ENCODE measurements around the gene FAF2. TPM values are rescaled to one million over a fixed set of nuclear protein-coding genes. Genes with fewer than 3 reads are reported as not detected.

FAF2 gene
- total RNA-seq, 1 experiment from 2014 or later, result 59.7 TPM

DNA sequence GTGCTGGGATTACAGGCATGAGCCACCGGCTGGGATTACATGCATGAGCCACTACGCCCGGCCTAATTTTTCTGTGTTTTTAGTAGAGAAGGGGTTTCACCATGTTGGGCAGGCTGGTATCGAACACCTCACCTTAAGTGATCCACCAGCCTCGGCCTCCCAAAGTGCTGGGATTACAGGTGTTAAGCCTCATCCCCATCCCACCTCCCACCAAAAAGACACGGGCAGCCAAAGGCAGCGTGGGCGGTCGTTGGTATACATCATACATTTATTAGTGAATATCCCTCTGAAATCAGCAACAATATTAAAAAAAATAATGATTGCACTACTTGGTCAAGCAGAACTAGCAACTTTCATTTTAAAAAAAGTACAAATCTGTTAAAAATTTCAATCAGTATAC lies 78.3 kb downstream of the FAF2 start:
- 0 out of 2 replicates have a peak, but pooled peaks cover 3% of the 10 kb centered on the region for H3K36me3 ChIP-seq (ENCODE audit: low read depth)
- DNase-seq, result no peak
- CTCF ChIA-PET, result no interaction called here
- no peak overlapping the region for H2AFZ ChIP-seq
- no peak overlapping the region for H3K4me2 ChIP-seq
- H4K20me1 ChIP-seq (ENCODE audit: insufficient read depth), result no peaks in the 10 kb centered on the region; the same call in none of the 2 replicates
- no peaks in the 10 kb centered on the region for H3K9me2 ChIP-seq (ENCODE audit: insufficient read depth)
- no peaks in the 10 kb centered on the region for H3K79me2 ChIP-seq (ENCODE audit: low read depth)
- no peak for TF ChIP-seq EZH2 (IDR thresholded peaks at IDR 0.05; ENCODE audit: low read depth)
- TF ChIP-seq, protein P1, sequence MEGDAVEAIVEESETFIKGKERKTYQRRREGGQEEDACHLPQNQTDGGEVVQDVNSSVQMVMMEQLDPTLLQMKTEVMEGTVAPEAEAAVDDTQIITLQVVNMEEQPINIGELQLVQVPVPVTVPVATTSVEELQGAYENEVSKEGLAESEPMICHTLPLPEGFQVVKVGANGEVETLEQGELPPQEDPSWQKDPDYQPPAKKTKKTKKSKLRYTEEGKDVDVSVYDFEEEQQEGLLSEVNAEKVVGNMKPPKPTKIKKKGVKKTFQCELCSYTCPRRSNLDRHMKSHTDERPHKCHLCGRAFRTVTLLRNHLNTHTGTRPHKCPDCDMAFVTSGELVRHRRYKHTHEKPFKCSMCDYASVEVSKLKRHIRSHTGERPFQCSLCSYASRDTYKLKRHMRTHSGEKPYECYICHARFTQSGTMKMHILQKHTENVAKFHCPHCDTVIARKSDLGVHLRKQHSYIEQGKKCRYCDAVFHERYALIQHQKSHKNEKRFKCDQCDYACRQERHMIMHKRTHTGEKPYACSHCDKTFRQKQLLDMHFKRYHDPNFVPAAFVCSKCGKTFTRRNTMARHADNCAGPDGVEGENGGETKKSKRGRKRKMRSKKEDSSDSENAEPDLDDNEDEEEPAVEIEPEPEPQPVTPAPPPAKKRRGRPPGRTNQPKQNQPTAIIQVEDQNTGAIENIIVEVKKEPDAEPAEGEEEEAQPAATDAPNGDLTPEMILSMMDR (conservative IDR thresholded peaks at IDR 0.05), result no peak
- no peak overlapping the region for H3K4me3 ChIP-seq
- intact Hi-C loops (cut with micrococcal nuclease; ENCODE audit: unreplicated experiment), result no loop called here
- no peak overlapping the region for H3K27ac ChIP-seq
- no TSS peak for BruUV-seq (replicated peaks)
- H3F3A ChIP-seq (ENCODE audit: insufficient read depth, low read depth), result peaks cover 12% of the 10 kb centered on the region; the same call in 1 of the 2 replicates
- POLR2A ChIA-PET (ENCODE audit: unreplicated experiment), result no interaction called here
- no peaks in the 10 kb centered on the region for H3K4me1 ChIP-seq (replicated peaks; ENCODE audit: insufficient read depth)
- no peaks in the 10 kb centered on the region for H3K9me3 ChIP-seq (ENCODE audit: insufficient read depth, low read depth)
- no peaks in the 10 kb centered on the region for H3K27me3 ChIP-seq (ENCODE audit: insufficient read depth, low read depth)

DNA sequence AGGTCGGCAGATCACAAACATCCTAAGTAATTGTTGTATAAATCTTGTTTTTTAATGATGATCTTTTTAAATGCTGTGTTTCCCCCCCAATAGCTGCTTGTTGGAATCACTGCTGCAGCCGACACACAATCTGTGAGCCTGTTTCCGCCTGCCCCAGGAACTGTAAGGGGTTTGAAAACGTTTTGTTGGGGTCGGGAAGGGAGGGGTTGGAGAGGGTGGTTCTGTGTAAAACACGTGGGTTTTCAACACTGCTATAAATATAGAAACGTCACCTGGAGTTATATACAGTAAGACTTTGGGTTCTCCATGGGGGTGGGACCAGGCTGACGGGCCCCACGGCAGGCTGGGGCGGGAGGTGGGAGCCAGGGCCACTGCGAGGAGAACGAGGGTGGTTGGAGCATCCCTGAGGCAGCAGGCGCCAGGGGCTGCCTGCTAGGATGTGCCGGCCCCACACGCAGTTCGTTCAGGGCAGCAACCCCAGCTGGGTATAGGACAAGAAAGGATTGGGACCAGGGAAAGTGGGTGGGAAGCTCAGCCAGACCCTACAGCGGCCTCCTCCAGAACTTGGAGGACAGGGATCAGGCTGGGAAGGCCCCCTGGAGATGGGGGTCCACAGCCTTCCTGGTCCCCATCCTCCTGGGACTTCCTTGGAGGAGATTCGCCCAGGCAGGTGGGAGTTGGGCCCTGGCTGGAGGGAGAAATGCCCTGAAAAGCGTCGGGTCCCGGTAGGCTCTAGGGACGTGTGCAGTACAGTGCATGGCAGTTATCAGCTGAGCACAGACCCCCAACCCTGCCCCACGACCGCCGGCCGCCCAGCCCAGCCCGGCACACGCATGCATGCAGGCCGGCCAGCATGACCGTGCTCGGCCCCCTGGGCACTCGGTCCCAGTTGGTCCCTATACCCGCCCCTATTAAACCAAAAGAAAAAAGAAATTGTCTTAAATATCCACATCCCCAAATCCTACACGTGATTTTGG lies 79.3 kb downstream of the FAF2 start:
- Histone ChIP-seq H3F3A (ENCODE audit: insufficient read depth, low read depth) (peaks cover 12% of the 10 kb centered on the region; the same call in 1 of the 2 replicates), H3K4me1 (replicated peaks; ENCODE audit: insufficient read depth) (no peaks in the 10 kb centered on the region), H3K4me2 (no peak overlapping the region), H3K9me2 (ENCODE audit: insufficient read depth) (no peaks in the 10 kb centered on the region), H2AFZ (no peak overlapping the region), H3K27me3 (ENCODE audit: insufficient read depth, low read depth) (no peaks in the 10 kb centered on the region), H3K4me3 (no peak overlapping the region), H3K9me3 (ENCODE audit: insufficient read depth, low read depth) (no peaks in the 10 kb centered on the region), H3K79me2 (ENCODE audit: low read depth) (0 out of 2 replicates have a peak, but pooled peaks cover 7% of the 10 kb centered on the region), H3K27ac (no peak overlapping the region), H4K20me1 (ENCODE audit: insufficient read depth) (peaks cover 3% of the 10 kb centered on the region), H3K36me3 (ENCODE audit: low read depth) (0 out of 2 replicates have a peak, but pooled peaks cover 3% of the 10 kb centered on the region)
- intact Hi-C loops (cut with micrococcal nuclease; ENCODE audit: unreplicated experiment), result no loop called here
- ChIA-PET CTCF (no interaction called here), POLR2A (ENCODE audit: unreplicated experiment) (no interaction called here)
- DNase-seq, result no peak
- no peak for TF ChIP-seq EZH2 (IDR thresholded peaks at IDR 0.05; ENCODE audit: low read depth)
- TF ChIP-seq, protein P1 (conservative IDR thresholded peaks at IDR 0.05), result no peak
- BruUV-seq (replicated peaks), result TSS peak; percentile 1

DNA sequence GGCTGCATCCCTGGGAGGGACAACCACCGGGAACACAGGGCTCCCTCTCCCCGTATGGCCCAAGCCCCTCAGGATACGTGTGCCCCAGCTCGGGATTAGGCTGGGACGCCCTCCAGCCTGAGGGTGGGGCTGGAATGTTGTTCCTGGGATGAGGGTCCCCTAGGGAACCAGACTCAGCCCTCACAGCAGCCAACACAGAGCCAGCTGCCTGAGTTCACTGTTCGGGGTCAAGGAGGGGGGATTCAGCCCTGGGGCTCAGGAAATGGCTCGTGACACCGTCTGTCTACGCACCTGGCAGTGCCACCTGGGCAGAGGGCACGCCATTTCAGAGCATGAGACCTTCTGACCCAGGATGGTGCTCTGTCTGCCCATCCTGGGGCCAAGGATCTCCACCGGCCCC lies 80.1 kb downstream of the FAF2 start:
- Histone ChIP-seq H3K27ac (no peak overlapping the region), H3K36me3 (ENCODE audit: low read depth) (0 out of 2 replicates have a peak, but pooled peaks cover 3% of the 10 kb centered on the region), H3K9me3 (ENCODE audit: insufficient read depth, low read depth) (no peaks in the 10 kb centered on the region), H2AFZ (no peak overlapping the region), H4K20me1 (ENCODE audit: insufficient read depth) (peaks cover 10% of the 10 kb centered on the region), H3K4me3 (no peak overlapping the region), H3K4me2 (no peak overlapping the region), H3K79me2 (ENCODE audit: low read depth) (peaks cover 15% of the 10 kb centered on the region), H3K9me2 (ENCODE audit: insufficient read depth) (no peaks in the 10 kb centered on the region), H3K27me3 (ENCODE audit: insufficient read depth, low read depth) (no peaks in the 10 kb centered on the region), H3F3A (ENCODE audit: insufficient read depth, low read depth) (peaks cover 12% of the 10 kb centered on the region; the same call in 1 of the 2 replicates), H3K4me1 (replicated peaks; ENCODE audit: insufficient read depth) (no peaks in the 10 kb centered on the region)
- DNase-seq, result no peak
- intact Hi-C loops (cut with micrococcal nuclease; ENCODE audit: unreplicated experiment), result no loop called here
- no TSS peak for BruUV-seq (replicated peaks)
- TF ChIP-seq, protein P1 (conservative IDR thresholded peaks at IDR 0.05), result no peak
- TF ChIP-seq EZH2 (IDR thresholded peaks at IDR 0.05; ENCODE audit: low read depth), result no peak
- POLR2A ChIA-PET (ENCODE audit: unreplicated experiment), result no interaction called here
- CTCF ChIA-PET, result no interaction called here
